ENCODE data around the gene GPC6.

GPC6 gene

DNA sequence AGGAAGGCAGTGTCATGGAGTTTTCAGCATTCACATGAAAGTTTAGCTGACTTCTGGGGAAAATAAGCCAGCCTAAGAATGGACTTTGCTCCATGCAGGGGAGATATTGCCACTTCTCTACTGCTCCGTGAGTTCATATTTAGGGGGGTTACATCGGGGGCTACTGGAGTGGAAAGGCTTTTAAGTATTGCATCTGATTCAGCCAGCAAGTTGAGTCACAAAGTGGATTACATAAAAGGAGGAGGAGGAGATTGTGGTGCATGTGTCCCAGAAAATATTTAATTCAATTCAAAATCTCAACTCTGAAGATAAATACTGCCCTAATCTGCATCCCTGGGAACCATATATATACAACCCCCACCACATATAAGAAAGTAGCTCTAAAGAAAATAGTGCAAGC is 635.7 kb downstream of the GPC6 start:
- 79% methylated on average over 2 of the region's 2 CpGs; no CpG with 5 or more reads in 1 of the 2 experiments for WGBS, 2 experiments (ENCODE audit: insufficient coverage in 2 of 2)
- Histone ChIP-seq H3K9me3 (ENCODE audit: control insufficient read depth, low read length) (no peaks in the 10 kb centered on the region), H3K36me3 (ENCODE audit: control insufficient read depth, insufficient read depth, low read length) (no peaks in the 10 kb centered on the region), H3K4me1 (ENCODE audit: control insufficient read depth, insufficient read depth, low read length, poor library complexity, severe bottlenecking) (peaks cover 14% of the 10 kb centered on the region), H3K27ac (ENCODE audit: low read depth, low read length, severe bottlenecking) (peak overlapping the region; percentile 88), H3K4me3 (ENCODE audit: extremely low read depth, insufficient read depth, low read length, poor library complexity, severe bottlenecking) (no peak overlapping the region)

DNA sequence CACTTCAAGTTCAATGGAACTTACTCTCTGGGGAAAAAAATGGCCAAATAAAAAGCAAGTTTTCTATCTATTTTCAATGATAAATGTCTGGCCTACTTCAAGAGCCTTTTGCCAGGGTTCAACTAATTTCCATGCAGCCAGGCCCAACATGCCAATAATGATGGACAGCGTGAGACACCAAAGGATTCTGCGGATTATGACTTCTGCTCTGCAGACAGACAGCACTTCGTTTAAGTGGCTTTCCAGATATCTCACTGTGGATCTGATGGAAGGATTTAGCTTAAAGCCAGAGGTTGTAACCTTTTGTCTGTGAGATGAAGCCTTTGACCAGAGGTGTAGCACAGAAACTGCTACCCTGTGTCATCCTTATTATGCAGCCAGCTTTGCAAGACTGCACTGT is 638.6 kb downstream of the GPC6 start:
- H3K9me3 ChIP-seq (ENCODE audit: control insufficient read depth, low read length) = no peaks in the 10 kb centered on the region
- H3K27ac ChIP-seq (ENCODE audit: low read depth, low read length, severe bottlenecking) = no peak overlapping the region
- H3K36me3 ChIP-seq (ENCODE audit: control insufficient read depth, insufficient read depth, low read length) = no peaks in the 10 kb centered on the region
- peaks cover 15% of the 10 kb centered on the region for H3K4me1 ChIP-seq (ENCODE audit: control insufficient read depth, insufficient read depth, low read length, poor library complexity, severe bottlenecking)
- H3K4me3 ChIP-seq (ENCODE audit: extremely low read depth, insufficient read depth, low read length, poor library complexity, severe bottlenecking) = no peak overlapping the region
- WGBS, 2 experiments (ENCODE audit: insufficient coverage in 2 of 2) = 85 to 100% methylated on average over 3 of the region's 3 CpGs

DNA sequence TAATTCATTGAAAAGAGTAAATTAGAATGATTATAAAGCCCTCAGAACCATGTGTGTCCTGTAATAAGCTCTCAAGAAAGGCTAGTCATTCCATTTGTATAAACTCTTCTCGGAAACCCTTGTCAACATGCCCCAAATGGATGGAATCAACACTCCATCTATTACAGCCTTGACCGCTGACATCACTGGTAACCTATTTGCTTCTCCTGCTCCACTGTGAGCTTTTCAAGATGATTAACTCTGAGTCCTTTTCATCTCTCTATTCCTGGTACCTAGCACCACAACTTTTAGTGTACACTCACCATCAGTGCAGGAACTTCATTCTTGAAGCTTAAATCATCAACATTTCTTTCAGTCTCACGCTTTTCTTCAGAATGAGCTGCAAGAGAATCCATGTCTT is 640.9 kb downstream of the GPC6 start:
- WGBS, 2 experiments (ENCODE audit: insufficient coverage in 2 of 2) = 94% methylated on average over 3 of the region's 3 CpGs
- H3K36me3 ChIP-seq (ENCODE audit: control insufficient read depth, insufficient read depth, low read length) = no peaks in the 10 kb centered on the region
- H3K4me1 ChIP-seq (ENCODE audit: control insufficient read depth, insufficient read depth, low read length, poor library complexity, severe bottlenecking) = peaks cover 9% of the 10 kb centered on the region
- no peak overlapping the region for H3K27ac ChIP-seq (ENCODE audit: low read depth, low read length, severe bottlenecking)
- H3K4me3 ChIP-seq (ENCODE audit: extremely low read depth, insufficient read depth, low read length, poor library complexity, severe bottlenecking) = no peak overlapping the region
- H3K9me3 ChIP-seq (ENCODE audit: control insufficient read depth, low read length) = no peaks in the 10 kb centered on the region

DNA sequence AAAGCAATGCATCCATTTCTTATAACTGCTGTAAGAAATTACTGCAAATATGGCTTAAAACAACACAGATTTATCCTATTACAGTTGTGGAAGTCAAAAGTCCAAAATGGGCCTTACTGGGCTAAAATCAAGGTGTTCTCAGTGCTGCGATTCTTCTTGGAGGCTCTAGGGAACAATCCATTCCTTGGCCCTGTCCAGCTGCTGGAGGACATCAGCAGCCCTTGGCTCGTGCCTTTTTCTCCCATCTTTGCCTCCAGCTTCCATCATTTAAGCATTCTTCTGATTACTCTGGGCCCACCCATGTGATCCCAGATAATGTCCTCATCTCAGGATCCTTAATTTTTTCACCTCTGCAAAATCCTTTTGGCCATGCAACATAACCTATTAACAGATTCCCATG is 645.8 kb downstream of the GPC6 start:
- H3K36me3 ChIP-seq (ENCODE audit: control insufficient read depth, insufficient read depth, low read length) = no peaks in the 10 kb centered on the region
- 92% methylated on average over 2 of the region's 2 CpGs for WGBS, 2 experiments (ENCODE audit: insufficient coverage in 2 of 2)
- no peak overlapping the region for H3K4me3 ChIP-seq (ENCODE audit: extremely low read depth, insufficient read depth, low read length, poor library complexity, severe bottlenecking)
- no peaks in the 10 kb centered on the region for H3K9me3 ChIP-seq (ENCODE audit: control insufficient read depth, low read length)
- no peaks in the 10 kb centered on the region for H3K4me1 ChIP-seq (ENCODE audit: control insufficient read depth, insufficient read depth, low read length, poor library complexity, severe bottlenecking)
- H3K27ac ChIP-seq (ENCODE audit: low read depth, low read length, severe bottlenecking) = no peak overlapping the region

DNA sequence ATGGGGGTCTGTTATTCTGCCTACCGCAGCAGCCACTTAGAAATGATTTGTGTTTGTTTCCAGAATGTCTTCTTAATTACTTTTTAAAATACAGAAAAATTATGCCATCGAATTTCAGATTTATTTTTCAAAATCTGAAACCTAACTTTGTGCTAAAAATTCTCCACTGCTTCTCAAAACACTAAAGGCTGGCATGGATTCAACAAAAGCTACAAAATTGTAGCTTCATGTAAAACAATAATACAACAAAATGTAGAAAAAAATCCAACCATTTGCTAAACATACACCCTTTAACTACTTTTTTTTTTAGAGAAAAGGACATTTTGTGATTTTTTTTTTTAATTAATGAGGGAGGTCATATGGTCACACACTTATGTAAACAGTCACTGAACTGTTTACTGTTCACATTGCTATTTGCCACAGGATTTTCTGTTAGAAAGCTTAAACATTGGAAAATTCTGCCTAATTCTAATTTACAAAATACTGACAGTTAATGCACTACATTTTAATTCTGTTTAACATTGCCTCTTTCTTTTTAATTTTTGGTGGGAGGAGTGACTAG is 646.3 kb downstream of the GPC6 start:
- 80 to 83% methylated on average over 1 of the region's 2 CpGs for WGBS, 2 experiments (ENCODE audit: insufficient coverage in 2 of 2)
- Histone ChIP-seq H3K36me3 (ENCODE audit: control insufficient read depth, insufficient read depth, low read length) (no peaks in the 10 kb centered on the region), H3K4me3 (ENCODE audit: extremely low read depth, insufficient read depth, low read length, poor library complexity, severe bottlenecking) (no peak overlapping the region), H3K4me1 (ENCODE audit: control insufficient read depth, insufficient read depth, low read length, poor library complexity, severe bottlenecking) (no peaks in the 10 kb centered on the region), H3K9me3 (ENCODE audit: control insufficient read depth, low read length) (no peaks in the 10 kb centered on the region), H3K27ac (ENCODE audit: low read depth, low read length, severe bottlenecking) (no peak overlapping the region)

DNA sequence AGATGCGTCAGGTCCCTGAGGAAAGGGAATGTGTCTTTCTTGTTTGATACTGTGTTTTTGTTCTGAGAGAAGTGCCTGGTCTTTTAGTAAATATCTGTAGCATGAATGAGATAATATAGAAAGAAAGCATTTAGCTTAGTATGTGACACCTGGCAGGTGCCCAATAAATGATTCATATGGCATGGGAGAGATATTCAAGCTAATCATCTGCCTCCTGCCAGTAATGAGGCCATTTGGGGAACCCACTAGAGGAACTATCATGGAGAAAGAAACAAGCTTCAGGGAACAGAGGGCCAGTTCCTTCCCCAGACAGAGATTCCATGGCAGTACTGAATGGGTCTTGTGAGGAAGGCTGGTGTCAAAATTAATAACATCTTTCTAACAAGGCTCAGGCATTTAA is 648.9 kb downstream of the GPC6 start:
- H3K27ac ChIP-seq (ENCODE audit: low read depth, low read length, severe bottlenecking) = no peak overlapping the region
- H3K36me3 ChIP-seq (ENCODE audit: control insufficient read depth, insufficient read depth, low read length) = no peaks in the 10 kb centered on the region
- H3K9me3 ChIP-seq (ENCODE audit: control insufficient read depth, low read length) = no peaks in the 10 kb centered on the region
- WGBS, 2 experiments (ENCODE audit: insufficient coverage in 2 of 2) = no CpG with 5 or more reads among the region's 1 CpG
- H3K4me3 ChIP-seq (ENCODE audit: extremely low read depth, insufficient read depth, low read length, poor library complexity, severe bottlenecking) = no peak overlapping the region
- H3K4me1 ChIP-seq (ENCODE audit: control insufficient read depth, insufficient read depth, low read length, poor library complexity, severe bottlenecking) = no peaks in the 10 kb centered on the region

DNA sequence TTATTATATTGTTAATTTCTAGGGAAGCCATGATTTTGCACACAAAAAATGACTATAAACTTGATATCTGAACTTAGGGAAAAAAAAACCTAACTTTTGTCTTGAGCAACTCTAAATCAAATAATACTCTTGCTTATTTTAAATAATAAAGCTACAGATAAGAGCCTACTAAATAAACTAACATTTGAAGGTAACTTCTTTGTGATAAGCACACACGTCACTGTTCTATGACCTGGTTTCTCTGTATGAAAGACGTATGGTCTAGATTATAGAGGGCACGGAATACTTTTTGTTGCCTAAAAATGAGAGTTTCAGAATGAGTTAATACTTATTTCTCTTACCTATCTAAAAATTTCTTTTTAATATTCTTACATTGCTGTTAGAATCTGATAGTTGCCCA is 649.6 kb downstream of the GPC6 start:
- no CpG with 5 or more reads among the region's 3 CpGs for WGBS, 2 experiments (ENCODE audit: insufficient coverage in 2 of 2)
- no peaks in the 10 kb centered on the region for H3K4me1 ChIP-seq (ENCODE audit: control insufficient read depth, insufficient read depth, low read length, poor library complexity, severe bottlenecking)
- H3K4me3 ChIP-seq (ENCODE audit: extremely low read depth, insufficient read depth, low read length, poor library complexity, severe bottlenecking) = no peak overlapping the region
- H3K27ac ChIP-seq (ENCODE audit: low read depth, low read length, severe bottlenecking) = no peak overlapping the region
- no peaks in the 10 kb centered on the region for H3K36me3 ChIP-seq (ENCODE audit: control insufficient read depth, insufficient read depth, low read length)
- no peaks in the 10 kb centered on the region for H3K9me3 ChIP-seq (ENCODE audit: control insufficient read depth, low read length)

DNA sequence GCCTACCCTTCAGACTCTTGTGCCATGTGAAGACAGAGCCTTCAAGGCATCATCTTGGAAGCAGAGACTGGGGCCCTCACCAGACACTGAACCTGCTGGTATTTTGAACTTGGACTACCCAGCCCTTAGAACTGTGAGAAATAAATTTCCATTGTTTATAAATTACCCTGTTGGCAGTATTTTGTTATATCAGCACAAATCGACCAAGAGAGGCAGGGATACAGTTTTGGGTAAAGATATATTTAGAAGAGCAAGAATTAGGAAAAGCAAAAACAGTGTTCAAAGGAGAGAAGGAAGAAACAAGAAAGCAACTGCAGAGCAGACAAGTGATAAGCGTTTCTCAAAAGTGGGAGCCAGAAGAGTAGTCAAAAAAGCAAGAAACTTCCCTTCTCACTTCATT is 652.1 kb downstream of the GPC6 start:
- H3K4me1 ChIP-seq (ENCODE audit: control insufficient read depth, insufficient read depth, low read length, poor library complexity, severe bottlenecking) = no peaks in the 10 kb centered on the region
- WGBS, 2 experiments (ENCODE audit: insufficient coverage in 2 of 2) = 86 to 100% methylated on average over 1 of the region's 2 CpGs
- H3K36me3 ChIP-seq (ENCODE audit: control insufficient read depth, insufficient read depth, low read length) = no peaks in the 10 kb centered on the region
- H3K9me3 ChIP-seq (ENCODE audit: control insufficient read depth, low read length) = no peaks in the 10 kb centered on the region
- H3K27ac ChIP-seq (ENCODE audit: low read depth, low read length, severe bottlenecking) = no peak overlapping the region
- H3K4me3 ChIP-seq (ENCODE audit: extremely low read depth, insufficient read depth, low read length, poor library complexity, severe bottlenecking) = no peak overlapping the region

DNA sequence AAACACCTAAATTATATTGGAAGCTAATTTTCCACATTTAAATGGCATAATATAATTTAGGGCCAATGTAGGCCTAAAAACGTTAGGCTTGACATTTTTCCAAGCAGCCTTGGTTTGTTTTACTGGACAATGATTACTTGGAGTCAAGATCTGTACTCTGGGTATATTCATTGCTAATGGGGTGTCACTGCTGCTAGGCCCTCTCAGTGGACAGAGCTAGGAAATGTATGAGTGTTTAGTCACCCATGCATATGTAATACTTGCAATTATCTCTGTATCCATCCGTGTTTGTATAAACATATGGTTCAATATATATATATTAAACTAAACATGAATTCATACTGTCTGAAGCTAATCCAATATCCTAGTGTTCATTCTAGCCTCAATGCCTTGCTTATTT is 654.8 kb downstream of the GPC6 start:
- Histone ChIP-seq H3K36me3 (ENCODE audit: control insufficient read depth, insufficient read depth, low read length) (no peaks in the 10 kb centered on the region), H3K4me3 (ENCODE audit: extremely low read depth, insufficient read depth, low read length, poor library complexity, severe bottlenecking) (no peak overlapping the region), H3K4me1 (ENCODE audit: control insufficient read depth, insufficient read depth, low read length, poor library complexity, severe bottlenecking) (no peaks in the 10 kb centered on the region), H3K9me3 (ENCODE audit: control insufficient read depth, low read length) (no peaks in the 10 kb centered on the region), H3K27ac (ENCODE audit: low read depth, low read length, severe bottlenecking) (no peak overlapping the region)
- 43 to 44% methylated on average over 1 of the region's 2 CpGs for WGBS, 2 experiments (ENCODE audit: insufficient coverage in 2 of 2)

DNA sequence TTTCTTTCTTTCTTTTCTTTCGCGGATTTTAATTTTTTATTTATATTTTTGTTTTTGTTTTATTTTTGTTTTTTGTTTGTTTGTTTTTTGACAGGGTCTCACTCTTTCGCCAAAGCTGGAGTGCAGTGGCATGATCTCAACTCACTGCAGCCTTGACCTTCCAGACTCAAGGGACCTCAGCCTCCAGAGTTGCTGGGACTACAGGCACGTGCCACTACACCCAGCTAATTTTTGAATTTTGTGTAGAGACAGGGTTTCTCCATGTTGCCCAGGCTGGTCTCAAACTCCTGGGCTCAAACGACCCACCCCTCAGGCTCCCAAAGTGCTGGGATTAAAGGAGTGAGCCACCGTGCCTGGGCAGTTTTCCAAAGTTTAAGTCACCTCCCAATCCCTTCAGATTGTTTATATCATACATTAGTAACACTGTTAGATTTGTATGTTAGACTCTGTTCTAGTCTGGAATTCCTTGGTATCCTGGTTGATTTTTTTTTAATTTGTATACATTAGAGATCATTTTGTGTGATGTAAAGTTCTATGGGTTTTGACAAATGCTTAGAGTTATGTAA is 655.6 kb downstream of the GPC6 start:
- 64% methylated on average over 2 of the region's 6 CpGs; no CpG with 5 or more reads in 1 of the 2 experiments for WGBS, 2 experiments (ENCODE audit: insufficient coverage in 2 of 2)
- H3K4me3 ChIP-seq (ENCODE audit: extremely low read depth, insufficient read depth, low read length, poor library complexity, severe bottlenecking) = no peak overlapping the region
- H3K27ac ChIP-seq (ENCODE audit: low read depth, low read length, severe bottlenecking) = no peak overlapping the region
- no peaks in the 10 kb centered on the region for H3K9me3 ChIP-seq (ENCODE audit: control insufficient read depth, low read length)
- no peaks in the 10 kb centered on the region for H3K36me3 ChIP-seq (ENCODE audit: control insufficient read depth, insufficient read depth, low read length)
- no peaks in the 10 kb centered on the region for H3K4me1 ChIP-seq (ENCODE audit: control insufficient read depth, insufficient read depth, low read length, poor library complexity, severe bottlenecking)

DNA sequence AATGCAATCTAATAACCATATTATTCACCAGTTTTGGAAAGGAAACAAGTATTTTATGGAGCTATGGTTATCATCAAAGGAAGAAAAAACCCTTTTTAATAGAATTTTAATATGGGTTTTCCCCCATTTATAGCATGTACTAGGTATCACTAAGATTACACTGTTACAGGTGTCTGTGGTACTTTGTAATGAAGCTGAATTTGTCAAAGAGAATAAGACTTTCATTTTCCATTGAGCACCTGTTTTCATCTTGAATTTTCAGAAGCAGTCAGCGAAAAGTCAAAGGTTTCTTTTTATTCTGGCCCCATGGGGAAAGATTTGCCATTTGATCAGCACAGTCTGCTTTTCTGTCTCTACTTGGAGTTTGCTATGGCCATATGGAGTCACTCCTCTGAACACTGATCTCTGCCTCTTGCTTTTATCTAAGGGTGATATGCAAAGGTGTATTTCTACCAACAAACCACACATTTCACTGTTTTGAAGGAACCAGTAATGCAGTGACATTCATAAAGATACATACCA is 662.9 kb downstream of the GPC6 start:
- Histone ChIP-seq H3K36me3 (ENCODE audit: control insufficient read depth, insufficient read depth, low read length) (no peaks in the 10 kb centered on the region), H3K27ac (ENCODE audit: low read depth, low read length, severe bottlenecking) (no peak overlapping the region), H3K4me3 (ENCODE audit: extremely low read depth, insufficient read depth, low read length, poor library complexity, severe bottlenecking) (no peak overlapping the region), H3K9me3 (ENCODE audit: control insufficient read depth, low read length) (no peaks in the 10 kb centered on the region), H3K4me1 (ENCODE audit: control insufficient read depth, insufficient read depth, low read length, poor library complexity, severe bottlenecking) (no peaks in the 10 kb centered on the region)
- 64 to 90% methylated on average over 1 of the region's 1 CpG for WGBS, 2 experiments (ENCODE audit: insufficient coverage in 2 of 2)
